22Rv1 (cell line): ENCODE measurements around the gene CCDC200.
A peak's percentile ranks its signal among the peaks of the same experiment; 100 is the strongest.
"Not testable (repeated sequence)": the region's sequence is repeated elsewhere in the genome, so short reads cannot be mapped to it uniquely, and the experiment has no call there.

Experiments
- H3K27ac ChIP-seq: fragments of 450-650 bp; 2 replicates; pipeline ENCODE4 v1.5.1; 2017
- CTCF ChIP-seq: fragments of 450-650 bp; IDR thresholded peaks from 2 replicates; pipeline ENCODE4 v1.5.1; 2017; ENCODE audit warnings: mild to moderate bottlenecking
- ZFX ChIP-seq: fragments of 450-650 bp; IDR thresholded peaks from 2 replicates; pipeline ENCODE4 v1.6.1; 2017; ENCODE audit warnings: antibody characterized with exemption, borderline replicate concordance

Gene CCDC200

DNA sequence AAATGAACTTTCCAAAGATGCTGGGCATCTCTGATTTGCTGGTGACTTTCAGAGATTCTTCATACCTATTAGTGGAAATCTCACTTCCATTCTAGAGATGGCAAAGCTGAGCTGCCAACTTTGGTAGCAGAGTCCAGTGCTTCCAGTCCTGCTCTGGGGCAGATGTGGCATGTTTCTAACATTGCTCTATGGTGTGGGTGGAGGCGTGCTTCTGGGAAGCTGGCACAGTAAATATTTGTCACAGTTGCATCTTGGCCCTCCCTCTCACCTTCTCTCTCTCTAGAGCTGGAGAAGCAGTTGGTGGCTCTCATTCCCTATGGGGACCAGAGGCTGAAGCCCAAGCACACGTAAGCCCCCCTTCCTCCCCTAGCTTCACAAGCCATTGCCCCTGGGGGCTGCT, 14.9 kb downstream of the CCDC200 start:
- peak overlapping the region; percentile 42; the same call in 1 of the 2 replicates for H3K27ac ChIP-seq
- no peak for TF ChIP-seq ZFX
- TF ChIP-seq CTCF: no peak

DNA sequence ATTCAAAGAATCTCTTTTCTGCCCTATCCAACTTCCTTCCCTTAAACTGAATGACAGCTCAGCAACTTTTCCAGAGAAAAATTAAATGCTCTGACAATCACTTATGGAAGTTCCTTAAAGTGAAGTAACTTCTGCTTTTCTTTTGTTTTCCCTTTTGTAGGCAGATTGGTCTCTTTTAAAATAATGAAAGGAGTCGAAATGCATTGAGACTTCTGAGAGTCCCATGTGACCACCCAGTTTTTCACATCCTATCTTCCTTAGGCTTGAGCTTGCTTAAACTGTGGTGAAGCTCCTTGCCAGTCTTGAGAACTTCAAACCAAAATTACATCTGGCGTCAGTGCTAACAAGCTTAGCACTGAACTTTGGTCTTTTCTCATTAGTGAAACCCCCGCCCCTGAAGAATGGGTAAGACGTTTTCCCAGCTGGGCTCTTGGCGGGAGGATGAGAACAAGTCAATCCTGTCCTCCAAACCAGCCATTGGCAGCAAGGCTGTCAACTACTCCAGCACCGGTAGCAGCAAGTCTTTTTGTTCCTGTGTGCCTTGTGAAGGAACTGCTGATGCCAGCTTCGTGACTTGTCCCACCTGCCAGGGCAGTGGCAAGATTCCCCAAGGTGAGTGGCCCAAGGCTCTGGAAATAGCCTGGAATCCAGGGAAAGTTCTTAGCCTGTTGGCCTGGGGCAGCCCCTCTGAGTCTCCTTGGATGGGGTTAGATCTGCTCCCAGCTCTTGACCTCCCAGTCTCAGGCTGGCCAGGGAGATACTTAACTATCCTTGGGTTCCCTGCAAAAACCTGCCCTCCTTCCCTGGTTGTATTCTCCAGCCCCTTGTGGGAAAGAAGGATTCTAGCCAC, 15.6 kb downstream of the CCDC200 start:
- H3K27ac ChIP-seq: peak overlapping the region; percentile 42; the same call in 1 of the 2 replicates
- TF ChIP-seq CTCF (no peak), ZFX (no peak)

- TF ChIP-seq ZFX: no peak
- TF ChIP-seq CTCF: no peak
- H3K27ac ChIP-seq: no peak within 1 kb of the TSS
These were observed 16.7 kb downstream of the CCDC200 start, which contains the start of gene TMEM106A for GRCh38 chr17:43211480-43212402. TMEM106A (plus strand) TSS chr17:43211875; CDS start chr17:43213042, 1,167 bp downstream.

- no peak overlapping the region for H3K27ac ChIP-seq
- TF ChIP-seq CTCF: no peak
- no peak for TF ChIP-seq ZFX
These were observed 17.3 kb downstream of the CCDC200 start for GRCh38 chr17:43211123-43211479.

GRCh38 chr17:43210576-43210975, 17.8 kb downstream of the CCDC200 start:
- TF ChIP-seq CTCF: no peak
- TF ChIP-seq ZFX: no peak
- no peak overlapping the region for H3K27ac ChIP-seq

DNA sequence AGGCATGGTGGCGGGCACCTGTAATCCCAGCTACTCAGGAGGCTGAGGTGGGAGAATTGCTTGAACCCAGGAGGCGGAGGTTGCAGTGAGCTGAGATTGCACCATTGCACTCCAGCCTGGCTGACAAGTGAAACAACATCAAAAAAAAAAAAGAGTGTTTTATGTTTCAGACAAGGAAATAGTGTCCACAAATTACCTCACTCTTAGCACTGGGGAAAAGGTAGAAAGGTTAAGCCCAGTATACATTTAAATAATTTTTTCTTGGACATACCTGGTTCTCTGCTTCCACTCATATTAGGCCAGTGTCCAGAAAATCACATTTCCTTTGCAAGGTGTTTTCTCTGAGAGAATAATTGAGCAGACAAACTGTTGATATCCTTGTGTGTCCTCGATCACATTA, 25.4 kb downstream of the CCDC200 start:
- H3K27ac ChIP-seq: not testable (repeated sequence)

- TF ChIP-seq ZFX (no peak), CTCF (no peak)
- H3K27ac ChIP-seq: no peak overlapping the region
These were observed 28.3 kb downstream of the CCDC200 start for GRCh38 chr17:43200127-43200526.
